ENCODE data around the gene NGLY1. TPM values are rescaled to one million over a fixed set of nuclear protein-coding genes. Genes with fewer than 3 reads are reported as not detected.

Gene NGLY1
- 10 to 100 TPM; 63.1 to 72.8 TPM for total RNA-seq

GRCh38 chr3:25782938-25783660, at the start of gene NGLY1:
Gene NGLY1 (minus strand): TSS chr3:25783443. CDS start chr3:25783390, 53 bp downstream.
- H3K4me1 Mint-ChIP-seq: peaks cover 30% of the 10 kb centered on the region
- peak within 1 kb of the TSS; percentile 89 for H3K27ac Mint-ChIP-seq
- peak within 1 kb of the TSS; percentile 90 for H3K4me3 Mint-ChIP-seq
- DNase-seq: peak; percentile 88
- no peaks in the 10 kb centered on the region for H3K9me3 Mint-ChIP-seq
- peaks cover 29% of the 10 kb centered on the region for H3K36me3 Mint-ChIP-seq
- no peaks in the 10 kb centered on the region for H3K27me3 Mint-ChIP-seq

GRCh38 chr3:25831578-25831977, 48.3 kb upstream of the NGLY1 start:
- Mint-ChIP-seq H3K9me3 (no peaks in the 10 kb centered on the region), H3K27ac (no peak overlapping the region), H3K27me3 (peaks cover 15% of the 10 kb centered on the region), H3K36me3 (no peaks in the 10 kb centered on the region), H3K4me3 (no peak overlapping the region), H3K4me1 (peaks cover 2% of the 10 kb centered on the region)
- DNase-seq: no peak

- H3K36me3 Mint-ChIP-seq: no peaks in the 10 kb centered on the region
- H3K9me3 Mint-ChIP-seq: no peaks in the 10 kb centered on the region
- H3K4me3 Mint-ChIP-seq: no peak overlapping the region
- peaks cover 12% of the 10 kb centered on the region for H3K27me3 Mint-ChIP-seq
- no peak overlapping the region for H3K27ac Mint-ChIP-seq
- H3K4me1 Mint-ChIP-seq: peaks cover 8% of the 10 kb centered on the region
- no peak for DNase-seq
Observed at GRCh38 chr3:25830373-25831280, 47.4 kb upstream of the NGLY1 start.

- peaks cover 4% of the 10 kb centered on the region for H3K27me3 Mint-ChIP-seq
- H3K27ac Mint-ChIP-seq: no peak overlapping the region
- H3K36me3 Mint-ChIP-seq: no peaks in the 10 kb centered on the region
- DNase-seq: no peak
- H3K4me1 Mint-ChIP-seq: peaks cover 8% of the 10 kb centered on the region
- no peaks in the 10 kb centered on the region for H3K9me3 Mint-ChIP-seq
- H3K4me3 Mint-ChIP-seq: no peak overlapping the region
Observed at GRCh38 chr3:25826510-25826909, 43.3 kb upstream of the NGLY1 start.

- Mint-ChIP-seq H3K4me3 (no peak overlapping the region), H3K36me3 (no peaks in the 10 kb centered on the region), H3K9me3 (no peaks in the 10 kb centered on the region), H3K4me1 (peaks cover 8% of the 10 kb centered on the region), H3K27me3 (no peaks in the 10 kb centered on the region), H3K27ac (no peak overlapping the region)
- DNase-seq: no peak
Observed at GRCh38 chr3:25823314-25823713, 40.1 kb upstream of the NGLY1 start.

- H3K4me3 Mint-ChIP-seq: no peak overlapping the region
- DNase-seq: no peak
Observed at GRCh38 chr3:25821746-25822573, 38.7 kb upstream of the NGLY1 start.

GRCh38 chr3:25820816-25821486, 37.7 kb upstream of the NGLY1 start:
- Mint-ChIP-seq H3K4me1 (peaks cover 6% of the 10 kb centered on the region), H3K36me3 (no peaks in the 10 kb centered on the region), H3K4me3 (no peak overlapping the region), H3K9me3 (no peaks in the 10 kb centered on the region), H3K27ac (no peak overlapping the region), H3K27me3 (no peaks in the 10 kb centered on the region)
- no peak for DNase-seq

More at GRCh38 chr3:25821746-25822573, 38.7 kb upstream of the NGLY1 start:
- H3K36me3 Mint-ChIP-seq: no peaks in the 10 kb centered on the region
- H3K4me1 Mint-ChIP-seq: peaks cover 11% of the 10 kb centered on the region
- no peaks in the 10 kb centered on the region for H3K9me3 Mint-ChIP-seq
- H3K27me3 Mint-ChIP-seq: no peaks in the 10 kb centered on the region
- H3K27ac Mint-ChIP-seq: no peak overlapping the region

GRCh38 chr3:25820366-25820765, 37.1 kb upstream of the NGLY1 start:
- H3K27me3 Mint-ChIP-seq: no peaks in the 10 kb centered on the region
- H3K4me1 Mint-ChIP-seq: peaks cover 6% of the 10 kb centered on the region
- no peak for DNase-seq
- no peaks in the 10 kb centered on the region for H3K9me3 Mint-ChIP-seq
- no peak overlapping the region for H3K4me3 Mint-ChIP-seq
- H3K36me3 Mint-ChIP-seq: no peaks in the 10 kb centered on the region
- H3K27ac Mint-ChIP-seq: no peak overlapping the region

- peaks cover 6% of the 10 kb centered on the region for H3K4me1 Mint-ChIP-seq
- H3K4me3 Mint-ChIP-seq: no peak overlapping the region
- DNase-seq: no peak
- no peaks in the 10 kb centered on the region for H3K36me3 Mint-ChIP-seq
- H3K27me3 Mint-ChIP-seq: no peaks in the 10 kb centered on the region
- H3K9me3 Mint-ChIP-seq: no peaks in the 10 kb centered on the region
- no peak overlapping the region for H3K27ac Mint-ChIP-seq
Observed at GRCh38 chr3:25818335-25818734, 35.1 kb upstream of the NGLY1 start.

- DNase-seq: no peak
- no peaks in the 10 kb centered on the region for H3K27me3 Mint-ChIP-seq
- no peak overlapping the region for H3K4me3 Mint-ChIP-seq
- no peak overlapping the region for H3K27ac Mint-ChIP-seq
- H3K9me3 Mint-ChIP-seq: no peaks in the 10 kb centered on the region
- no peaks in the 10 kb centered on the region for H3K36me3 Mint-ChIP-seq
- peaks cover 6% of the 10 kb centered on the region for H3K4me1 Mint-ChIP-seq
Observed at GRCh38 chr3:25817638-25818037, 34.4 kb upstream of the NGLY1 start.

- H3K27me3 Mint-ChIP-seq: no peaks in the 10 kb centered on the region
- H3K9me3 Mint-ChIP-seq: no peaks in the 10 kb centered on the region
- H3K4me1 Mint-ChIP-seq: peaks cover 6% of the 10 kb centered on the region
- no peaks in the 10 kb centered on the region for H3K36me3 Mint-ChIP-seq
- DNase-seq: no peak
- H3K4me3 Mint-ChIP-seq: no peak overlapping the region
- H3K27ac Mint-ChIP-seq: no peak overlapping the region
Observed at GRCh38 chr3:25817107-25817506, 33.9 kb upstream of the NGLY1 start.

GRCh38 chr3:25812644-25813043, 29.4 kb upstream of the NGLY1 start:
- Mint-ChIP-seq H3K27ac (no peak overlapping the region), H3K9me3 (no peaks in the 10 kb centered on the region), H3K36me3 (no peaks in the 10 kb centered on the region), H3K27me3 (peaks cover 5% of the 10 kb centered on the region), H3K4me1 (peaks cover 6% of the 10 kb centered on the region), H3K4me3 (no peak overlapping the region)
- no peak for DNase-seq

- H3K9me3 Mint-ChIP-seq: no peaks in the 10 kb centered on the region
- no peak overlapping the region for H3K27ac Mint-ChIP-seq
- no peak overlapping the region for H3K4me3 Mint-ChIP-seq
- H3K27me3 Mint-ChIP-seq: peaks cover 9% of the 10 kb centered on the region
- H3K4me1 Mint-ChIP-seq: no peaks in the 10 kb centered on the region
- DNase-seq: no peak
- peaks cover 4% of the 10 kb centered on the region for H3K36me3 Mint-ChIP-seq
Observed at GRCh38 chr3:25804676-25805075, 21.4 kb upstream of the NGLY1 start.

- no peak overlapping the region for H3K4me3 Mint-ChIP-seq
- peaks cover 4% of the 10 kb centered on the region for H3K27me3 Mint-ChIP-seq
- peaks cover 4% of the 10 kb centered on the region for H3K36me3 Mint-ChIP-seq
- no peak for DNase-seq
- no peaks in the 10 kb centered on the region for H3K4me1 Mint-ChIP-seq
- H3K27ac Mint-ChIP-seq: no peak overlapping the region
- H3K9me3 Mint-ChIP-seq: no peaks in the 10 kb centered on the region
Observed at GRCh38 chr3:25803833-25804232, 20.6 kb upstream of the NGLY1 start.
